GM18520 (cell line): ENCODE measurements around the gene AK9.
A peak's percentile ranks its signal among the peaks of the same experiment; 100 is the strongest.

Source experiments
- ATAC-seq: cut with Tn5 transposase; IDR thresholded peaks from one replicate; pipeline ENCODE4 v1.9.1; 2021; ENCODE audit not compliant: unreplicated experiment

The AK9 gene

DNA sequence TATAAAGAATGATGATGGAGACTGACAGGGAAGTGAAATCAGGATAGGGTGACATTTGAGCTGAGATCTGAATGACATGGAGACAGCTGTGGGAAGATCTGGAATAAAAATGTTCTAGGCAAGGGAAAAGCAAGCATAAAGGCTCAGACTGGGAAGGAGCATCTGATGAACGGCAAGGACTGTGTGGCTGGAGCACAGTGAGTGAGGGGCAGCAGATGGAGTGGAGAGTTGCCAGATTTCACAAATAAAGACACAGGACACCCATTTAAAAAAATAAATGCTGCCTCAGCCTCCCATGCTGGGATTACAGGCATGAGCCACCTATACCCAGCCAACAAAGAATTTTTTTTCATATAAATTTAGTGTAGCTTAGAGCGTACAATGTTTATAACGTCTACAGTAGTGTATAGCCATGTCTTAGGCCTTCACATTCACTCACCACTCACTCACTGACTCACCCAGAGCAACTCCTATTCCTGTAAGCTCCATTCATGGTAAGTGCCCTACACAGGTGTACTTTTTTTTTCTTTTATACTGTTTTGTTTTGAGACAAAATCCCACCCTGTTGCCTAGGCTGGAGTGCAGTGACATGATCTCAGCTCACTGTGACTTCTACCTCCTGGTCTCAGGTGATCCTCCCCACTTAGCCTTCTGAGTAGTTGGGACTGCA, 205.6 kb downstream of the AK9 start:
- ATAC-seq = no peak

DNA sequence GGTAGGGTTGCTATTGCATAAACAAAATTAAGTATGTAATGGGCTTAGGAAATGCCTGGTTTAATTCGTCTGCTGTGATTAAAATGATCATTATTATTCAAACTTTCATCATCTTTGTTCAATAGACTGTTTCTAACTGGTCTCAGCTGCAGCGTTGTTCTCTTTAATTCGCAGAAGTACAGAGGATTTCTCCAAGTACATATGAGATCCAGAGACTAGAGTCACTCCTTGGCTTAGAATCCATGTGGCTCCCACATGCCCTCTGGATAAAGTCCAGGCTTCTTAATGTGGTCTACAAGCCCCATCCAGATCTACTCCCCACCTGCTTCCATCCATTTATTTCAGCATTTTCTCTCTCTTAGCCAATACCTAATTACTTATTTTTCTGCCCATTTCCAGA, 206.9 kb downstream of the AK9 start:
- no peak for ATAC-seq

DNA sequence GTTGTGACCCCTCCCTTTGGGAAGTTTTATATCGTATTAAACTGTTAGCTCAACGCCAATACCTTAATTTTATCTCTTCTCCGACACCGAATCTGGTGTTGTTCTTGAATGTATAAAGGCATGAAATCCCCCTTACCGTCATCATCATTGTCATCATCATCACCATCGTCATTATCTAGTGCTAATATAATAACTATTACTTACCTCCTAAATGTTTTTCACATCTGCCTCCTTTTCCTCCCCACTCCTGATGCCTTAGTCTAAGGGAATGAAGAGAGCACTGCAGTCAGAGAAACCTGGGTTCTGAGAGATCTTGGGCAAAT, 207.3 kb downstream of the AK9 start:
- ATAC-seq = no peak

DNA sequence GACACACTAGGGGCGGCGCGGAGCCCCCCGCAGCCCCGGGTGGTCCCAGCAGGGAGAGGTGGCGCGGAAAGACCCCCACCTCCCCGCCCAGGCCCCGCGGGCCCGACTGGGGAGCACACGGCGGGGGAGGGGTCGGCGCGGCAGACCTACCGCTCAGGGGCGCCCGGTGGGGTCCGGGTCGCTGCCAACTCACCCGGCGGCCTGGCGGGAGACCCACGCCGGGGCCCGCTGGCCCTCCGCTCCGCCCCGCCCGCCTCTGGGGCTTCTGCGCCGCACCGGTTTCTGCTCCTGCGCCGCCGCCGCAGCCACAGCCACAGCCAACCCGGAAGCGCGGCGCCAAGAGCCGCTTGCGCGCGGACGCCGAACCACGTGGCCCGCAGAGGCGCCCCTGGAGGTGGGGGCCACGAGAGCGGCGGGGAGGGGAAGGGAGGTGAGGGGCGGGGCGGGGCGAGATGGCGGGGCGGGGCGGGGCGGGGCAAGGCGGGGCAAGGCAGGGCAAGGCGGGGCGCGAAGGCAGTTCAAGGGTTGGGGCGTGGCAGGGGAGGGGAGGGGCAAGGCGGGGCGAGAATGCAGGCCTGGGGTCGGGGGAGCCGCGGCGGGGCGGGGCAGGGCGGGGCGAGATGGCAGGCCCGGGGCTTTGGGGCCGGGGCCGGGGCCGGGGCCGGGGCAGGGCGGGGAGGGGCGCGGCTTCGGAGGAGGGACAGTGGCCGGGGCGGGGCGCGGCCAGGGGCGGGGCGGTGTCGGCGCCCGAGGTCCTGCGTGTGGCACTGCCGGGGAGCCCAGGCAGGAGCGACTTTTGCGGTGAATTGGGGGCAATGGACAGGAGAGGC, 207.9 kb downstream of the AK9 start, which contains the start of gene ZBTB24:
TSS of gene ZBTB24 (minus strand) at position 315 of the 830 bp plus-strand sequence. CDS start 1,193 bp downstream, outside the sequence.
- ATAC-seq = peak; percentile 85

DNA sequence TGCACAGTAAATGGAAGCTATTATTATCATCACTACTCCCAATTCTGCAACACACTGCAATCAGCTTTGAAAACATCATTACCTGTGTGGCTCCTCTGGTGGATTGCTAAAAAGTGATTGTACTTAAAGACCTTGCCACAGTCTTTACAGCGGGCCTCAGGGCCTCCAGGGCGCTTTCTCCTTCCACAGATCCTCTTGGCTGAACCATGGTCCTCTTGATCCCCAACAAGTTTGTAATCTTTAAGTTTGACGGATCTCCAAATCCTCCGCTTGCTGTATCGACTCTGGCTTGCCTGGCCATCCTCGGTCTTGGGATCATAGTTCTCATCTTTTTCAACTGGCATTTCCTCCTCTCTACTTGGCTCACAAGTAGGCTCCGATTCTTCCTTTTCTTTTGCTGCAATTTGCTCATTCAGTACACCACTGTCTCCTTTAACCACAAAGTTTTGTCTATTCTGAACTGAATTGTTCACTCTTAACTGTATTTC, 210.0 kb downstream of the AK9 start:
- no peak for ATAC-seq

DNA sequence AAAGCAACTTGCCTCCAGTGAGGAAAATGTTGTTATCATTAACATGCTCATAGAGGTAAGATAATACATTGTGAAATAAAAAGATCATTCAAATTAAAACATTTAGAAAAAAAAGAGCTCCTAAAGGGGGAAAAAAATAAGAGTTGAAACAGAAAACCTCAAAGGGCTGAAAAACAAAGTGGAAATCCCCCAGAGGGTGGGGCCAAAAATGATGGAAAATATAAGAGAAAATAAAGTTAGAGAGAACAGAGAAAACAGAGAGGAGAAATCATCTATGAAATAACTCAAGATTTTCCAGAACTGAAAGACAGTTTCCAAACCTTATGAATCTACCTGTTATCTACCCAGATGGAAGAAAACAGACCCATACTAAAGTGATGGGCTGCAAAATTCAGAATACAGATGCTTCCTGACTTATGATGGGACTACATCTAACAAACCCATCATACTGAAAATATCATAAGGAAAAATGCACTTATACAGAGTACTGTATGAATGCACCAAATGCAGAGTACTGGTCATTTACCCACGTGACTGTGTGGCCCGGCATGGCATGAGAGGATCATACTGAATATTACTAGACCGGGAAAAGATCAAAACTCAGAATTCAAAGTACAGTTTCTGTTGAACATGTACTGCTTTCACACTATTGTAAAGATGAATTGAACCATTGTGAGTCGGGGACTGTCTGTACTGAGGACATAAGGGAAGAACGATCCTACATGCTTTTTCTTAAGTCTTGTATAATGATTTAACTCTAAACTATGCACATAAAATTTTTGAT, 212.0 kb downstream of the AK9 start:
- ATAC-seq = no peak

DNA sequence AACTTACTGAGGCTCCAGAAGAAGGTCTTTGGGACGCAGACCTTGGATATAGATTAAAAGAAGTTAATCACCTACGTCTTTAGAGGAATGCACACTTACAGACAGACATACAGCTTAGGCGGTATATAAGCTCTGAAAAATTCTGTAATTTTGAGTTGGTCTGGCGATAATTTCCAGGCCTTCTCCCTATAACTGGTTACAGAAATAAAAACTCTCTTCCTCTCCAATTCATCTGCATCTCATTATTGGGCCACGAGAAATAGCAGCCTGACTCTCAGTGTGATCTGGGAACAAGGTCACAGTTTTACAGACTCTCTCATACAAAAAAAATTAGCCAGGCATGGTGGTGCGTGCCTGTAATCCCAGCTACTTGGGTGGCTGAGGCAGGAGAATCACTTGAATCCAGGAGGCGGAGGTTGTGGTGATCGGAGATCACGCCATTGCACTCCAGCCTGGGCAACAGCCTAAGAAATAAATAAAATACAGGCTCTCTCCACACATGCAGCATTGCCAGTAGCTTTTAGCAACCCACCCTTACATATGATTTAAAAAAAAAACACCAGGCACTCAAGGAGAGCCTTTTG, 212.7 kb downstream of the AK9 start:
- no peak for ATAC-seq

DNA sequence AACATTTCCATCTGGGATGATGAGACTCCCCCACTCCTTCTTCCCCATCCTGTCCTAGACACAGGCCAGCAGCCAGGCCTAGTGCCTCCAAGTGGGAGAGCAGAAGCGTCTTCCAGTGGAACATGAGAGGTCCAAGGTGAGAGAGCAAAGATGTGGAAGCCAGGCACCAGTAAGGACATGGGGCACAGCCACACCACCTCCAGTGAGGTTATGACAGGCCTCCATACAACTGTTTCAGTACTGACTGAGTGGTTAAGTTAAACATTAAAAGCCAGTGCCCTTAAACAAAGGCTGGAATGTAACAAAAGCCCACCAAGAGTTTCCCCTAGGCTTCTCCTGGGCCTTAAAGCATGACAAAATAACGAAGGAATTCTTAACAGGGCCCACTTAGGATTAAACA, 213.3 kb downstream of the AK9 start:
- ATAC-seq = peak; percentile 44

DNA sequence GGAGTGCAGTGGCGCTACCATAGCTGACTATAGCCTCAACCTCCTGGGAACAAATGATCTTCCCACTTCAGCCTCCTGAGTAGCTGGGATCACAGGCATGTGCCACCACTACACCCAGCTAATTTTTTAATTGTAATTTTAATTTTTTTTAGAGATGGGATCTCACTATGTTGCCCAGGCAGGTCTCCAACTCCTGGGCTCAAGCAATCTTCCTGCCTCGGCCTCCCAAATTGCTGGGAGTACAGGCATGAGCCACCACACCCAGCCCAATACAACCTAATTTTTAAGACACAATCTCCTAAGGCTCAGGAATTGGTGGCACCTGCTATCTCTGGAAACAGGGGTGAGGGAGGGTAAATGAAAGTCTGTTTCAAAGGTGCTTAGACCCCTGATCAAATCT, 213.8 kb downstream of the AK9 start:
- no peak for ATAC-seq

DNA sequence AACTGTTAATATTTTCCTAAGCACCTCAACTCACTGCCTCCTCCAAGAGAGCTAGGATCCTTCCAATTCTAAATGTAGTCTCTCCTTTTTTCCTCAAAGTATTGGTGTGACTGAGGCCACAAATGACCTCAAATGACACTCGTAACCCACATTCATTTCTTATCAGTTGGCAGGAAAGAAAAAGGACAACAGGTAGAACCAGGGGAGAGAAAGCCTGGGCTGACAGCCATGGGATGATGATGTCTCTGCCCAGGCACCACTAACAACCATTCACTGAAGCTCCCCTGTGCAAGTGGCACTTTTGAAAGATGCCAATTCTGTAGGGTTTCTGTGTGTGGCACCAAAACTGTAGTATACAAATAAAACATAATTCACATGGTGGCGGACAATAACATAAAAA, 215.4 kb downstream of the AK9 start:
- ATAC-seq = no peak

DNA sequence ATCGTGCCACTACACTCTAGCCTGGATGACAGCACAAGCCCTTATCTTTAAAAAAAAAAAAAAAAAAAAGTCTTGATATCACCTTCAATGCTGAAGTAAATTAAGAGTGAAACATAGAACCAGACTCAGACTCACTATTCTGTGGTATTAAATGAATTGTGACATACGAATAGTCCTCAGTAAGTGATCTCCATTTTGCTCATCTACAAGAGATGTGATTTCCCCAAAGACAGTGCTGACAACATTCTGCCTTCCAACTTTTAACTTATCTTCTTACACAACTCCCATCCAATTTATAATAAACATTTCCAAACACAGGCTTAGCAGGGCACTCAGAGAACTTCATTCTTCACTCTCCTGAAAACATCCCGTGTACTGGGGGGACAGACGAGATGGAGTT, 216.0 kb downstream of the AK9 start:
- no peak for ATAC-seq

DNA sequence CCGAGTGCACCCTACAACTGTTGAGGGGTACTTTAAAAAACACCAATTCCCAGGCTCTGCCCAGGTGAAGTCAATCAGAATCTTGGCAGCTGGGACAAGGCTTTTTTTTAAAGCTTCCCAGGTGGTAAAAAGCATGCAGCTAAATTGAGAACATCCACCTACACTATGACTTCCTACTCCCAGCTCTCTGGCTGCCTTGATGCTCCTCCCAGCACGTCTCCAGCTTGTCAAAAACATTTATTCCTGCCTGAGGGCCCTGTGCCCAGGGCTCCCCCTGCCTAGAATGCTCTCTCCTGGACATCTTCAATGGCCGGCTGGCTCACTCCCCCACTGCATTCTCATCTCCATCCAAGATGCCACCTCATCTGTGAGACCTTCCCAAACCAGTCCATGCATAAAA, 217.9 kb downstream of the AK9 start:
- no peak for ATAC-seq

DNA sequence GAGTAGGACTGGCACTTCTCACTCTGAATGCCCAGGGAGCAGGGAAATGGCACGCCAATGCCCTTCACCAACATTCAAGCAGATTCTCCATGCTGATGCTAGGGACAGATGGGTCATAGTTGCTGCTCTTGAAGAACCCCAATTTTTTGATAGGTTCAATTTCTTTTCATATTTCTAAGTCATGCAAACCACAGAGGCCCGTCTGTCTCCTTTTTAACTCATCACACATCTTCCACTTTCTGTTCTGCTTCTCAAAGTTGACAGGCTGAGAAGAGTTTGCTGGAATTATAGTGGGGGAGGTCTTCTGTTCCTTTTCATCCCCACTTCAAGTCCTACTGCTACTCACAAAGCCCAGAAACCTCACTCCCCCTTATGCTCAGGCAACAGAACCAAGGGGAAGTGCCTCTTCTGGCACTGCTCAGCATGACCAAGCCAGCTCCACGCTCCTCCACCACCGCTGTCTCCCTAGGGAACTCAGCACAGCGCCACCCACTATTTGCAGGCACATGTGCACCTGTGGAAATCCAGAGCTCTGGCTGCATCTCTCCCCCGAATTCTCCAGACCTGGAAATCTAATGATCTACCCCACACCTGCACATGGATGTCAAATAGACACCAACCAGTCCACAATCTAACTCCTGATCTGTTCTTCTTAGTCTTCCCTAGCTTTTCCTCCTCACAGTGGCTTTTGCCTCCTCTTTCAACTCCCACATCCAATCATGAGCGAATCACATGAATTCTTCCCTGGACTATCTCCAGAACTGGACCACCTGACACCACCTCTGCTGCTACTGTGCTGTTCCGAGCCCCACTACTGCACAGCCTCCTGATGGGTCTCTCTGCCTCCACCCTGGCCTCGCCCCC, 218.6 kb downstream of the AK9 start:
- no peak for ATAC-seq

DNA sequence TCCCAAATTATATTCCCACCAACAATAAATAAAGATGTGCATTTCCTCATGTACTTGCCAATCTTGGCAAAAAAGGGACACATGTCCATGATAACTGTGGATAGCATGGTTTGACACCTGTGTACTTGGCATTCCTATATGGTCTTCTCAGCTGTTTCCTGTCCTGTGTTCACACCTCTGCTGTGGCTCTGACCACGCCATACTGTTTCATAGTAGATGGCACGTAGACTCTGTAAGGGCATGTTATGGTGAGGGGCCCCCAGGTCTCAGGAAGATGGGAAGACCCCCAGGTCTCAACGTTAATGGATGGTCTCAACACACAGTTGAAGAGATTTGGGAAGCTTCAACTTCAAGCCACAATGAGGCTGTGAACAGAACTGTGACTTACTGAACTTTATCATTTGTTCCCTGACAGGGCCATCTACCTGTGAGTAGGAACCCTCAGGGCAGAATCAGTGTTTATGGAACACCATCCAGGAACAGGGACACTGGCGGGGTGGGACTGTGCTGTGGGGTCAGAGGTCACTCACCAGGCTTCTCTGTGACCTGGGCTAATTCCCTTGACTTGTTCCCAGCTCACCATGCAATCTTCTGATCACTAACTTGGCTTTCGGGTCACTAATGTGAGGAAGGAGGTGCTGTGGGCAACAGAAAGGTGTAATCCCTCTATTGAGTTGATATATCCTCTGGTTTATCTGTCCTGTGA, 219.7 kb downstream of the AK9 start:
- ATAC-seq = peak; percentile 35

DNA sequence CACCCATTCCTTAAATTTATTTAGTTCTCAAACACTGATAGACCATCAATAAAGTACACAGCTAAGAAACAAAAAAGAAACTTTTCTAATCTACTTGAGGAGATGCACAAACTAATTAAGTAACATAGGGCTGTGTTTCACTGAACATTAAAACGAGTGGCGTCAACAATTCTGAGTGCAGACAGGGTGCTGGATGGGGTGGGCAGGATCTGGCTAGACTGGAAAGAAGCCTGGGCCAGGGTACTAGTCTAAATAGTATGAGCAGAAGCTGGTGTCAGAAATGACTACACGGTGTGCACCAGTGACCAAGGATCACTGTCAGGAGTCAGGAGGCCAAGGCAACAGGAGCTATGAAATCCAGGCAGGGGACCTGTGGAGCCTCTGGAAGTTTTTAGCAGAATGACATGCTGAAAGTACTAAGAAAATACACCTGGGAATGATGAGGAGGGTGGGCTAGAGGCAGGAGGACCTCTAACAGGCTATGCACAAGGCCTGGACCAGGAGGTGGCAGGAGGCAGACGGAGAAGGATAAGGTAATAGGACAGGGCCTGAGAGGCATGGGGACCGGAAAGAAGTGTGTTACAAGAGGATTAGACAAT, 221.3 kb downstream of the AK9 start:
- no peak for ATAC-seq

DNA sequence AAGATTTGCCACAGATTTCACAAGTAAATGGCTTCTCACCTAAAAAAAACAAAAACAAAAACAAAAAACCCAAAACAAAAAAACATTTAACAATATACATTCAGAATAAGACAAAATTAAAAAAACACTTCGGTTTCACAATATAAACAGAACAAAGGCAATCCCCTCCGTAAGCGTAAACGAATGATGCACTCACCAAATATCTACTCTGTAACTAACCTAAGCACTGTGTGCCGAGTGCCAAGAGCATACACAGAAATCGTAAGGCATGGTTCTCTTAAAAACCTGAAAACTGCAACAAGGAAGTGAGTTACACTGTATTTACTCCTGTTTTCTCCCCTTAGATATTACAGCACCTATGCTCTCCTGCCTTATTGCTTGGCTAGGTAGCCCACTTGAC, 223.3 kb downstream of the AK9 start:
- ATAC-seq = no peak

DNA sequence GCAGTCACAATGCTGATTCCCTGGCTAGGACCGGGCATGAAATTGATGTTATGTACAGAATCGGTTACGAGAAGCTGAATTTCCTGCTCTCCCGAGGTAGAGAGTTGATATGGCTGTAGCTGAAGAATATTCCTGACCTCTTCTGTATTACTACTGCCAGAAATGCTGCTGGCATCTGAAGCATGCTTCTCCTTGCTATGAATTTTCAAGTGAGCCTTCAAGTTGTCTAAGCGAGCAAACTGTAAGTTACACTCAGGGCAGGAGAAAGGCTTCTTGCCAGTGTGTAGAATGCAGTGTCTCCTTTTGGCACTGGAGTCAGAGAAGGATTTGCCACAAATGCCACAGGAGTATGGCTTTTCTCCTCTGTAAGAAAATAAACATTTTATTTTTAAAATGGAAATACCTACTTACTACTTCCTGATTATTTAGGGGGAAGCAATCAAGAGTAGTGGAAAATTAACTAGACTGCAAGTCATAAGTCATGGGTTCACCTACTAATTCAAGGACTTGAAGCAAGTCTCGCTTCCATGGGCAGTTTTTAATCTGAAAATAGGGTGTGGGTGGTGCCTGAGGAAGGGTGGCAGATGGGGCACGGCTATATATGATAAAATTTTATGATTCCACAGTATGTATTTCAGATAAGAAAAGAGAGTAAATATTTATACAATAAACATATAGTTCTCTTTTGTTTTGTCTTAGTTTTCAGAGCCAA, 224.6 kb downstream of the AK9 start:
- no peak for ATAC-seq

DNA sequence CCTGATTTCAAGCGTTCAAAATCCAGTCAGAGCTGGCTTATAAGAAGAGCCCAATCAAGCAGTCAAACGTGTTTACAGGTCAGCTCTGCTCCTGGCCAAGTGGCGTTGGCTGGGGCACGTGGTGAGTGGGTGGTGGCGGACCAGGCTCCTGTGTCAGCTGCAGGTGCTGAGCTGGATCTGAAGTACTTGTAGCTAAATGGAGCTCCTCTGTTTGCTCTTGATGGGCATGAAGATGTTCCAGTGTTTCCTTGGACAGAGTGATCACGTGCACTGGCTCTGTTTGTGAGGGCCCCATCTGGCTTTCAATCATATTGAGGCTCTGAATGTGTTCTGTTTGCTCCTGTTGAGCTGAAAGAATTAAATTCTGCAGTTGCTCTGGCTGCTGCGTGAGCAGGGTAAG, 225.2 kb downstream of the AK9 start:
- no peak for ATAC-seq
